Gastrocnemius medialis (tissue), 4 donors: ENCODE data around the gene DSE. TPM values are rescaled to one million over a fixed set of nuclear protein-coding genes. Genes with fewer than 3 reads are reported as not detected.

Experiments used
- ATAC-seq, 2 donors: fragments of 150-250 bp; one replicate each; pipeline ENCODE4 v1.9.1; 2016
- DNase-seq, 2 donors: peaks; one replicate each; pipeline ENCODE4 v3.0.0-alpha.2; 2019
- H3K27ac ChIP-seq, 4 donors: fragments of 200-600 bp; sonication (generic); 1 replicate in 1 of 4; 2 replicates in 3 of 4; pipeline ENCODE4 v1.5.1; 2016 to 2018; ENCODE audit warnings: mild to moderate bottlenecking in 2 of 4, moderate library complexity in 1 of 4
- H3K27me3 ChIP-seq, 3 donors: fragments of 200-600 bp; sonication (generic) in 2 of 3; 1 replicate in 1 of 3; 2 replicates in 2 of 3; pipeline versions ENCODE4 v1.5.1 to v1.6.0; 2016 to 2019; ENCODE audit warnings: mild to moderate bottlenecking in 1 of 3, moderate library complexity in 1 of 3
- H3K36me3 ChIP-seq, 2 donors: fragments of 200-600 bp; sonication (generic) in 1 of 2; one replicate each; pipeline ENCODE4 v1.5.1; 2017 to 2018
- H3K4me1 ChIP-seq, 2 donors: fragments of 200-600 bp; sonication (generic) in 1 of 2; one replicate each; pipeline ENCODE4 v1.5.1; 2016 to 2017; ENCODE audit warnings: mild to moderate bottlenecking in 2 of 2
- H3K4me3 ChIP-seq, 4 donors: fragments of 200-600 bp; sonication (generic) in 3 of 4; 1 replicate in 1 of 4; 2 replicates in 3 of 4; pipeline ENCODE4 v1.5.1; 2016 to 2019; ENCODE audit warnings: mild to moderate bottlenecking in 2 of 4
- H3K9me3 ChIP-seq, 3 donors: fragments of 200-600 bp; sonication (generic) in 2 of 3; 1 replicate in 1 of 3; 2 replicates in 2 of 3; pipeline ENCODE4 v1.5.1; 2016 to 2019
- POLR2A ChIP-seq, 2 donors: fragments of 450-650 bp; IDR thresholded peaks; one replicate each; pipeline ENCODE4 v1.6.1; 2017; ENCODE audit warnings: antibody characterized with exemption in 2 of 2, mild to moderate bottlenecking in 2 of 2, moderate library complexity in 2 of 2
- in situ Hi-C, 4 donors: fragments of 200-750 bp; cut with MboI; loops; one replicate each; pipeline versions ENCODE4 v1.15.0 to v1.8.0; 2017; ENCODE audit warnings: low sequenced_read_pairs in 4 of 4
- intact Hi-C: fragments of 100-400 bp; cut with DNase I; formaldehyde crosslinking; loops from one replicate; pipeline ENCODE4 v1.15.1; 2023; ENCODE audit warnings: low total_unique reads
- total RNA-seq, 4 donors: library from RNA; depleted of rRNA; stranded (reverse); fragments of >200 nt; gene quantifications; one replicate each; pipeline versions ENCODE4 v1.1.0 to v1.2.3, GENCODE V29; 2016
- TF ChIP-seq, protein P1 (sequence below), 5 experiments: fragments of 450-650 bp in 3 of 5; fragments of 200-600 bp in 2 of 5; sonication (generic) in 2 of 5; IDR thresholded peaks in 4 of 5; conservative IDR thresholded peaks in 1 of 5; 1 replicate in 4 of 5; 2 replicates in 1 of 5; pipeline ENCODE4 v1.5.1; 2016 to 2019; ENCODE audit warnings: antibody characterized with exemption in 5 of 5, mild to moderate bottlenecking in 3 of 5, moderate library complexity in 3 of 5

Gene DSE
- total RNA-seq, 4 donors from 2014 or later = 9.6 to 14.8 (median 11.8) TPM

DNA sequence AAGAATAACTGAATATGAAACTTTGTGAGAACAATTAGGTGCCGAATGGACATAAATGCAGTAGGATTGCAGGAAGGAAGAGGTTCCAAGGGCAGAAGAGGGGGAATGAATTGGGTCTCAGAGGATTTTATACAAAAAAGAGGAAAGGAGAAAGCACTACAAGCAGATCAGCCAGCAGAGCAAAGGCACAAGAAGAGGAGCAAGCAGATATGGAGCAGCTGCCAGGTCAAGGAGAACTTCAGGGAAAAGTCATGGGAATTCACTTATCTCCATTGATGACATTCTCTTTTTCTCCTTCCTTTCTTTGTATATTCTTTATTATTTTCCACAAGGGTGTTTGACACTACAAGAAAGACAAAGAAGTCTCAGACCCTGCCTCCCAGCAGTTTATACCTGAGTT is 9.6 kb downstream of the DSE start:
- no peaks in the 10 kb centered on the region for H3K27me3 ChIP-seq
- H3K4me3 ChIP-seq = no peak overlapping the region
- intact Hi-C loops (no loop called here), in situ Hi-C loops (no loop called here)
- no peak overlapping the region for H3K27ac ChIP-seq
- H3K9me3 ChIP-seq = no peaks in the 10 kb centered on the region
- no peak for ATAC-seq
- DNase-seq = no peak
- TF ChIP-seq POLR2A (IDR thresholded peaks at IDR 0.05) = no peak
- TF ChIP-seq, protein P1, sequence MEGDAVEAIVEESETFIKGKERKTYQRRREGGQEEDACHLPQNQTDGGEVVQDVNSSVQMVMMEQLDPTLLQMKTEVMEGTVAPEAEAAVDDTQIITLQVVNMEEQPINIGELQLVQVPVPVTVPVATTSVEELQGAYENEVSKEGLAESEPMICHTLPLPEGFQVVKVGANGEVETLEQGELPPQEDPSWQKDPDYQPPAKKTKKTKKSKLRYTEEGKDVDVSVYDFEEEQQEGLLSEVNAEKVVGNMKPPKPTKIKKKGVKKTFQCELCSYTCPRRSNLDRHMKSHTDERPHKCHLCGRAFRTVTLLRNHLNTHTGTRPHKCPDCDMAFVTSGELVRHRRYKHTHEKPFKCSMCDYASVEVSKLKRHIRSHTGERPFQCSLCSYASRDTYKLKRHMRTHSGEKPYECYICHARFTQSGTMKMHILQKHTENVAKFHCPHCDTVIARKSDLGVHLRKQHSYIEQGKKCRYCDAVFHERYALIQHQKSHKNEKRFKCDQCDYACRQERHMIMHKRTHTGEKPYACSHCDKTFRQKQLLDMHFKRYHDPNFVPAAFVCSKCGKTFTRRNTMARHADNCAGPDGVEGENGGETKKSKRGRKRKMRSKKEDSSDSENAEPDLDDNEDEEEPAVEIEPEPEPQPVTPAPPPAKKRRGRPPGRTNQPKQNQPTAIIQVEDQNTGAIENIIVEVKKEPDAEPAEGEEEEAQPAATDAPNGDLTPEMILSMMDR (IDR thresholded peaks at IDR 0.05 in 4 of 5, conservative IDR thresholded peaks at IDR 0.05 in 1 of 5) = no peak
- peaks cover 3 to 4% of the 10 kb centered on the region in 2 donors for H3K4me1 ChIP-seq
- H3K36me3 ChIP-seq = no peaks in the 10 kb centered on the region

DNA sequence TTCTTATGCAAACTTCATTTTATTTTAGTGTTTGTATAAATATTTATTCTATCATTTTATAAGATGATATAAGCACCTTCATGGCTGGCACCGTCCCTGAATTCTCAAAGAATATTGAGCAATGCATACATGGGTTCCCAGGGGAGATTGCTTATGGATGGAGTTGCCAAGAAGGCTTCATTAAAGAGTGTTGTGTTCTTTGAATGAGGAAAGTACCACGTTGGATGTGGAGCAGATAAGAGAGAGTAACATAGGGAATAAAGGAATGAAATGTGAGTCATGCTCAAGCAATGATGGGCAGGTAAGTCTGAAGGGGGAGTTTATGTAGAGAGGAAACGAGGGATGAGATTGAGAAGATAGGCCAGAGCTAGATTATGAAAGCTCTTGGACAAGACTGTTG is 10.3 kb downstream of the DSE start:
- Histone ChIP-seq H3K27ac (no peak overlapping the region), H3K4me1 (peaks cover 2 to 5% of the 10 kb centered on the region in 2 donors), H3K36me3 (no peaks in the 10 kb centered on the region), H3K27me3 (no peaks in the 10 kb centered on the region), H3K9me3 (no peaks in the 10 kb centered on the region), H3K4me3 (no peak overlapping the region)
- ATAC-seq (no peak), DNase-seq (no peak)
- no peak for TF ChIP-seq POLR2A (IDR thresholded peaks at IDR 0.05)
- TF ChIP-seq, protein P1 (IDR thresholded peaks at IDR 0.05 in 4 of 5, conservative IDR thresholded peaks at IDR 0.05 in 1 of 5) = no peak
- in situ Hi-C loops = no loop called here
- intact Hi-C loops = no loop called here

DNA sequence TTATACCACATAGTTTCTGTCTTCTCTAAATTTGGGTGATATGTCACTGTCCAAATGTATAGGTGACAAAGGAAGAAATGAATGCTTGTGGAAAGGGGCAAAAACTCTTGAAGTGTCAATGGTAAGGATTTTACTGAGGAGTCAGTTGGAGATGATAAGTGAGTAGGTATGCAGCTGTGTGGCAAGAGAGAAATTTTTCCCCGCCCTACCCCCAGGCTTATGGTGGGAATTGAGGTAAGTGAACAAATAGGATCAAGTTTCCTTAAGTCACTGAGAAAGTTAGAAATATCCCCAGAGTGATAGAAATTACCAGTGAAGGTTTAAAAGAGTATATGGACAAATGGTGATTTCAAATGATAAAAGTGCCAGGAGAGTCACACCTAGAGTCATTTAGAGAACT is 11.8 kb downstream of the DSE start:
- H3K4me1 ChIP-seq = peaks cover 12 to 14% of the 10 kb centered on the region in 2 donors
- no peak for TF ChIP-seq POLR2A (IDR thresholded peaks at IDR 0.05)
- TF ChIP-seq, protein P1 (IDR thresholded peaks at IDR 0.05 in 4 of 5, conservative IDR thresholded peaks at IDR 0.05 in 1 of 5) = no peak
- no peaks in the 10 kb centered on the region for H3K9me3 ChIP-seq
- intact Hi-C loops (no loop called here), in situ Hi-C loops (no loop called here)
- H3K36me3 ChIP-seq = no peaks in the 10 kb centered on the region
- DNase-seq = no peak
- no peak for ATAC-seq
- no peak overlapping the region for H3K4me3 ChIP-seq
- H3K27me3 ChIP-seq = no peaks in the 10 kb centered on the region
- H3K27ac ChIP-seq = no peak overlapping the region

DNA sequence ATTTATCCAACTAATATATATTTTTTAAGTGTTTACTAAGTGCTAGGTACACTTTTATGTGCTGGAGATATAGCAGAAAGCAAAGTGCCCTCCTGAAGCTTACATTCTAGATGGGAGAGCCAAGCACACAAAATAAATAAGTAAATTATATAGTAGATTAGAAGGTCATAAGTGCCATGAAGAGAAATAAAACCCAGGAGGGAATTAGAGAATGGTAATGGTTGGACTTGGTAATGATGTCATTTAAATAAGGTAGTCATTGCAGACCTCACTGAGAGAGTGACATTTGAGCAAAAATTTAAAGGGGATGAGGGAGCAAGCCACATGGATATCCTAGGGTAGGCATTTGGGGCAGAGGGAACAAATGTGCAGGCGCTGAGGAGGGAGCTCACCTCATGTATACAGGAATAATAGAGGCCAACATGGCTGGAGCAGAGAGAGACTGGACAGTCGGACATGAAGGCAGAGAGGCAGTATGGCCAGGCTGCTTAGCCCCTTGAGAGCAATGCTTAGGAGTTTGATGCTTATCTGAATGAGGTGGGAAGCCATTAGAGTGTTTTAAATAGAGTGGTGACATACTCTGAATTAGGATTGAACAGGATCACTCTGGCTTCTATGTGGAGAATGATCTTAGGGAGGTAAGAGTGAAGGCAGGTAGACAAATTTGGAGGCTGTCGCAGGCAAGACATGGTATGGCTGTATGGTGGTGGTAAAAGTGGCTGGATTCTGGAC is 14.1 kb downstream of the DSE start:
- intact Hi-C loops = no loop called here
- TF ChIP-seq, protein P1 (IDR thresholded peaks at IDR 0.05 in 4 of 5, conservative IDR thresholded peaks at IDR 0.05 in 1 of 5) = no peak
- no peak for TF ChIP-seq POLR2A (IDR thresholded peaks at IDR 0.05)
- in situ Hi-C loops = no loop called here
- H3K27me3 ChIP-seq = no peaks in the 10 kb centered on the region
- H3K4me3 ChIP-seq = no peak overlapping the region
- ATAC-seq (no peak), DNase-seq (no peak)
- H3K27ac ChIP-seq = no peak overlapping the region
- H3K9me3 ChIP-seq = no peaks in the 10 kb centered on the region
- H3K4me1 ChIP-seq = peaks cover 14 to 23% of the 10 kb centered on the region in 2 donors
- no peaks in the 10 kb centered on the region for H3K36me3 ChIP-seq

DNA sequence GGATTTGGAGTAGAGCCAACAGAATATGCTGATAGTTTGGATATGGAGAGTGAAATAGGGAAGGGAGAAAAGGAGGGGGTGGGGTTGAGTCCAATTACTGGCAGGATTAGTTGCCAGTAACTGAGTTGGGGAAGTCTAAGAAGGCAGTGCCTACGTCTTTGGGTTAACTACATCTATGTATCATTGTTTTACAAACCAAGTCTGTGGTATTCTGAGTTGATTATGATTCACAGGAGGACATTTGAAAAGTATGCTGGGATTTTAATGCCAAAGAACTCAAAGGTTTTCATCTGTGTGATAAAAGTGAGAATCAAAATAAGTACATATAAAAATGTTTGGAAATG is 14.7 kb downstream of the DSE start:
- Histone ChIP-seq H3K4me1 (peaks cover 14 to 27% of the 10 kb centered on the region in 2 donors), H3K27me3 (no peaks in the 10 kb centered on the region), H3K36me3 (no peaks in the 10 kb centered on the region), H3K4me3 (no peak overlapping the region), H3K27ac (no peak overlapping the region), H3K9me3 (no peaks in the 10 kb centered on the region)
- TF ChIP-seq, protein P1 (IDR thresholded peaks at IDR 0.05 in 4 of 5, conservative IDR thresholded peaks at IDR 0.05 in 1 of 5) = no peak
- TF ChIP-seq POLR2A (IDR thresholded peaks at IDR 0.05) = no peak
- in situ Hi-C loops = no loop called here
- intact Hi-C loops = no loop called here
- ATAC-seq (no peak), DNase-seq (peak in 1 of 2 donors; percentile 14)
